ENCODE results near the gene PAFAH1B2.

GRCh38 chr11:117219995-117220394 is 75.9 kb downstream of the PAFAH1B2 start:
- TF ChIP-seq, protein P1, sequence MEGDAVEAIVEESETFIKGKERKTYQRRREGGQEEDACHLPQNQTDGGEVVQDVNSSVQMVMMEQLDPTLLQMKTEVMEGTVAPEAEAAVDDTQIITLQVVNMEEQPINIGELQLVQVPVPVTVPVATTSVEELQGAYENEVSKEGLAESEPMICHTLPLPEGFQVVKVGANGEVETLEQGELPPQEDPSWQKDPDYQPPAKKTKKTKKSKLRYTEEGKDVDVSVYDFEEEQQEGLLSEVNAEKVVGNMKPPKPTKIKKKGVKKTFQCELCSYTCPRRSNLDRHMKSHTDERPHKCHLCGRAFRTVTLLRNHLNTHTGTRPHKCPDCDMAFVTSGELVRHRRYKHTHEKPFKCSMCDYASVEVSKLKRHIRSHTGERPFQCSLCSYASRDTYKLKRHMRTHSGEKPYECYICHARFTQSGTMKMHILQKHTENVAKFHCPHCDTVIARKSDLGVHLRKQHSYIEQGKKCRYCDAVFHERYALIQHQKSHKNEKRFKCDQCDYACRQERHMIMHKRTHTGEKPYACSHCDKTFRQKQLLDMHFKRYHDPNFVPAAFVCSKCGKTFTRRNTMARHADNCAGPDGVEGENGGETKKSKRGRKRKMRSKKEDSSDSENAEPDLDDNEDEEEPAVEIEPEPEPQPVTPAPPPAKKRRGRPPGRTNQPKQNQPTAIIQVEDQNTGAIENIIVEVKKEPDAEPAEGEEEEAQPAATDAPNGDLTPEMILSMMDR (IDR thresholded peaks at IDR 0.05; ENCODE audit: low read depth, low read length, poor library complexity, severe bottlenecking), result no peak
- no peak for TF ChIP-seq EZH2phosphoT487 (IDR thresholded peaks at IDR 0.05; ENCODE audit: borderline replicate concordance, low read length)
